AG04450 (cell line): ENCODE results near the gene SKIC2. TPM values are rescaled to one million over a fixed set of nuclear protein-coding genes. Genes with fewer than 3 reads are reported as not detected.
A peak's percentile ranks its signal among the peaks of the same experiment; 100 is the strongest.
"Not testable (repeated sequence)": the region's sequence is repeated elsewhere in the genome, so short reads cannot be mapped to it uniquely, and the experiment has no call there.

ENCODE experiments used
- CTCF ChIA-PET: fragments of 300-600, 350-600 bp; formaldehyde crosslinking; extraction: SDS; loops from one replicate; lab custom pipeline; 2022; ENCODE audit warnings: antibody characterized with exemption, inconsistent platforms; lab: Charles Lee
- POLR2A ChIA-PET: fragments of 350-600 bp; formaldehyde crosslinking; extraction: SDS; loops from one replicate; lab custom pipeline; 2021; ENCODE audit warnings: antibody characterized with exemption, inconsistent platforms; lab: Yijun Ruan, JAX
- DNase-seq: peaks from one replicate; pipeline ENCODE4 v3.0.0-alpha.2; 2011; ENCODE audit warnings: low read depth, low spot score
- H3K27ac ChIP-seq: one replicate; pipeline ENCODE4 v1.5.1; 2012; ENCODE audit warnings: low read depth, low read length, control low read depth
- H3K27me3 ChIP-seq: one replicate; pipeline ENCODE4 v1.6.0; 2012; ENCODE audit warnings: low read length; ENCODE audit not compliant: control insufficient read depth, insufficient read depth
- H3K4me3 ChIP-seq: 2 replicates; pipeline ENCODE4 v1.5.1; 2011; ENCODE audit warnings: mild to moderate bottlenecking, low read depth, low read length, control low read depth
- H3K9me3 ChIP-seq: 2 replicates; pipeline ENCODE4 v1.5.1; 2012; ENCODE audit warnings: low read length; ENCODE audit not compliant: control insufficient read depth, insufficient read depth
- CTCF ChIP-seq: IDR thresholded peaks from 2 replicates; pipeline ENCODE4 v1.5.1; 2011; ENCODE audit warnings: low read depth, low read length, control low read depth, inconsistent platforms
- polyA plus RNA-seq: library from polyadenylated mRNA; depleted of rRNA; stranded (reverse); fragments of >200 nt; gene quantifications from 2 replicates; pipeline ENCODE4 v1.2.3, GENCODE V29; 2011

SKIC2 gene
- polyA plus RNA-seq, 1 experiment, result 26.0 TPM

GRCh38 chr6:31971993-31972708 is 13.2 kb downstream of the SKIC2 start, which contains the start of gene DXO:
TSS of gene DXO (minus strand) at chr6:31972138. CDS start at chr6:31971675, 463 bp downstream.
- no peaks in the 10 kb centered on the region; the same call in 1 of the 2 replicates for H3K9me3 ChIP-seq
- ChIA-PET POLR2A (interaction anchor here (0.6 to 2.7 kb wide), 8 partner anchors 13 to 319 kb away, joined by 3 to 10 read pairs (median 3); partner anchors contain the start of genes BAG6, NELFE and SKIC2), CTCF (interaction anchor here (0.8 to 1.3 kb wide), 4 partner anchors 20 to 147 kb away, joined by 3 to 4 read pairs (median 4); no protein-coding TSS in a partner anchor)
- peak within 1 kb of the TSS; percentile 98 for H3K27ac ChIP-seq
- TF ChIP-seq CTCF, result no peak
- no peaks in the 10 kb centered on the region for H3K27me3 ChIP-seq
- DNase-seq, result peak; percentile 94
- H3K4me3 ChIP-seq, result peak within 1 kb of the TSS; percentile 96

DNA sequence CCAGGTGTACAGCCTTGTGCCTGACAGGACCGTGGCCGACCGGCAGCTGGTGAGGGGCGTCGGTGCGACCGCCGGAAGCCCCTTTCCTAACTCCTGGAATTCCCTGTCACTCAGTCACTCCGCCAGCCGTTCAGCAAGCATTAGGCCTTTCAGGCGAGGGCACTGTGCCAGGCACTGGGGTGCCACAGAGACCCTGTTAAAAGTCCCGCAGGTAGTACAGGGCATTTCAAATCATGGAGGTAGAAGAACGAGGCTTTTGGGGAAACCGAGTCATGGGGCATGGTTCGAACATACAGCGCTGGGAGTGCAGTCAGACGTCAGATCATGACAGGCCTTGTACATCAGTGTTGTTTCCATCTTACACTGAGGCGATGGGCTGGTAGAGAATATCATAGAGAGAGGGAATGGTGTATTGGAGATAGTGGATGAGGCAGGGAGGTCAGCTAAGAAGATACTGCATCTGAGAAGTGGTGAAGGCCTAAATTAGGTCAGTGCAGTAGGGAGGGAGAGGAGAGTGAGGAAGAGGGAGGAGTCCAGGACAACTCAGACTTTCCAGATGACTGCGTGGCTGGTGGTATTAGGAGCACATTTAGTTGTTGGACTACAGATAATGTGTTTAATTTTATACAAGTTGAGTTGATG is 13.9 kb downstream of the SKIC2 start:
- ChIA-PET POLR2A (interaction anchor here (1.7 to 2.7 kb wide), 2 partner anchors 14 to 21 kb away, joined by 5 to 10 read pairs; partner anchors contain the start of genes NELFE and SKIC2), CTCF (interaction anchor here (1.0 to 1.3 kb wide), 4 partner anchors 20 to 272 kb away, joined by 3 to 4 read pairs (median 4); no protein-coding TSS in a partner anchor)

DNA sequence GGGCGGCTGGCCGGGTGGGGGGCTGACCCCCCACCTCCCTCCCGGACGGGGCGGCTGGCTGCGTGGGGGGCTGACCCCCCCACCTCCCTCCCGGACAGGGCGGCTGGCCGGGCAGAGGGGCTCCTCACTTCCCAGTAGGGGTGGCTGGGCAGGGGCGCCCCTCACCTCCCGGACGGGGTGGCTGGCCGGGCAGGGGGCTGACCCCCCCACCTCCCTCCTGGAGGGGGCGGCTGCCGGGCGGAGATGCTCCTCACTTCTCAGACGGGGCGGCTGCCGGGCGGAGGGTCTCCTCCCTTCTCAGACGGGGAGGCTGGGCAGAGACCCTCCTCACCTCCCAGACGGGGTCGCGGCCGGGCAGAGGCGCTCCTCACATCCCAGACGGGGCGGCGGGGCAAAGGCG is 17.1 kb downstream of the SKIC2 start:
- DNase-seq, H3K9me3 ChIP-seq, H3K27ac ChIP-seq, POLR2A ChIA-PET, H3K27me3 ChIP-seq, H3K4me3 ChIP-seq: not testable (repeated sequence)
- CTCF ChIA-PET, result interaction anchor here (0.7 kb wide), 2 partner anchors 82 to 1255 kb away, joined by 4 to 9 read pairs; no protein-coding TSS in a partner anchor

More for the DNA sequence above, 13.9 kb downstream of the SKIC2 start:
- DNase-seq, result no peak
- peak overlapping the region; percentile 96 for H3K4me3 ChIP-seq
- H3K9me3 ChIP-seq, result no peaks in the 10 kb centered on the region; the same call in 1 of the 2 replicates
- TF ChIP-seq CTCF, result no peak
- peak overlapping the region; percentile 98 for H3K27ac ChIP-seq
- no peaks in the 10 kb centered on the region for H3K27me3 ChIP-seq

DNA sequence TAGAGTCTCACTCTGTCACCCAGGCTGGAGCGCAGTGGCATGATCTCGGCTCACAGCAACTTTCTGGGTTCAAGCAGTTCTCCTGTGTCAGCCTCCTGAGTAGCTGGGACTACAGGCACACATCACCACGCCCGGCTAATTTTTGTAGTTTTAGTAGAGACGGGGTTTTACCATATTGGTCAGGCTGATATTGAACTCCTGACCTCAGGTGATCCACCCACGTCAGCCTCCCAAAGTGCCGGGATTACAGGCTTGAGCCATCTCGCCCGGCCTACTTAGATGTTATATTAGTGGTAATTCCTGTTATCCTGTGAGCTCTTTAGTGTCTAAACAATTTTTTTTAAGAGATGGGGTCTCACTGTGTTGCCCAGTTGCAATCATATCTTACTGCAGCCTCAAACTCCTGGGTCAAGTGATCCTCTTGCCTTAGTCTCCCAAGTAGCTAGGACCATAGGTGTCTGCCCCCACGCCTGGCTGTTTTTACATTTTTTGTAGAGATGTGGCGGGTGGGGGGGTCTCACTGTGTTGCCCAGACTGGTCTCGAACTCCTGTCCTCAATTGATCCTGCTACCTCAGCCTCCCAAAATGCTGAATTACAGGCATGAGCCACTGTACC is 18.9 kb downstream of the SKIC2 start:
- TF ChIP-seq CTCF, result no peak
- no peak overlapping the region for H3K27ac ChIP-seq
- H3K9me3 ChIP-seq, result no peaks in the 10 kb centered on the region; the same call in 1 of the 2 replicates
- H3K27me3 ChIP-seq, result no peaks in the 10 kb centered on the region
- no peak for DNase-seq
- CTCF ChIA-PET, result interaction anchor here (0.7 kb wide), 1 partner anchor 88 kb away, joined by 5 read pairs; no protein-coding TSS in a partner anchor
- POLR2A ChIA-PET, result no interaction called here
- no peak overlapping the region for H3K4me3 ChIP-seq

GRCh38 chr6:31978831-31979230 is 19.9 kb downstream of the SKIC2 start:
- ChIA-PET CTCF (no interaction called here), POLR2A (no interaction called here)
- DNase-seq, result no peak
- no peaks in the 10 kb centered on the region; the same call in 1 of the 2 replicates for H3K9me3 ChIP-seq
- no peaks in the 10 kb centered on the region for H3K27me3 ChIP-seq
- no peak overlapping the region for H3K4me3 ChIP-seq
- TF ChIP-seq CTCF, result no peak
- H3K27ac ChIP-seq, result no peak overlapping the region
